Measurements from ENCODE around the gene CRACDL.
A peak's percentile ranks its signal among the peaks of the same experiment; 100 is the strongest.
"Not testable (repeated sequence)": the region's sequence is repeated elsewhere in the genome, so short reads cannot be mapped to it uniquely, and the experiment has no call there.

The CRACDL gene

DNA sequence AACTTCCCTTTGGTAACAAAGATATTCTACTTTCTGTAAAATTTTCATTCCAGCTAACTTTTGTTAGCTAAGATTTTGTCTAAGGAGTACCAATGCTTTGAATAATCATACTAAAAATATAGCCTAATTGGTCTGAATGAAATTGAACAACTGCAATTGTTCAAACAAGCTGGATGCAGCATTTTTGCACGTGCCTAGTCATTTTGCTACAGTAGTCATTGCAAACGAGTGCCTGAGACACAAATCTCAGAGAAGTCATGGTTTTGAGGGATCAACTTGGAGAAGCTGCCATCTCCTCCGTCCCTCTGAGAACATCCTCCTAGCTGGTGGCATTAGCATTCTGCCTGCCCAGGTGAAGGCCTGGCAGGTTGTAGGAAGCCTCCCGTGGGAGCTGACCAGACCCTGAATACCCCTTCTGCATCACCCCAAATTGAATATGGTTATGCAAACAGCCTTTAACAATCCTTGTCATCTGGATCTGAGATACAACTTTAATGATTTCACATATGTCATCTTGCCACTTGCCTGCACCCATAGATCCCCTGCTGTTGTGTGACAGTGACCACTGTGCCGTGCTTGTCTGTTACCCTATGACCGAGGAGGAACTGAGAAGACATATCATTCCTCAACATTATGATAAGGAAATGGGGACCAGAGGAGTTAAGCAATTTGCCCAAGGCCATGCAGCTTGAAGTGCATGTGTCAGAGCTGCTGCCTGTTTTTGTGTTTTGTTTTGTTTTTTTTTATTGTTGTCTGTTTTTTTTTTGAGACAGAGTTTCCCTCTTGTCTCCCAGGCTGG lies 176.0 kb downstream of the CRACDL start:
- DNase-seq (ENCODE audit: insufficient read length, low spot score) (no peak), FAIRE-seq (peak; percentile 42)

DNA sequence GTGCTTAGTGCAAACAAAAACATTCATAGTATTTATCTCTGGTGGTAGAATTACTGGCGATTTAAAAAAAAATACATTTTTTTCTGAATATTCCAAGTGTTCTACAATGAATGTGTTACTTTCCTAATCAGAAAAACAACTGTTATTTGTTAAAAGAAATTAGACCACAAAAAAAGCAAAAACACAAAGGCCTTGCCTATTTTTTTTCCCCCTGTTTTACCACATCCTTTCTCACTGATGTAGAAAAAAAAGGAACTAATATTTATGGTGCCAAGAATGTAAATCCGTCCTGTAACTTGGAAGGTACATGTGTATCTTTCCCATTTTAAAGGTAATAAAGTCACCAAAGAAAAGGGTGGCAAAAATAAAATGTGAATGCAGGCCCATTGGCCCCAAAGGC lies 176.7 kb downstream of the CRACDL start:
- DNase-seq (ENCODE audit: insufficient read length, low spot score) (no peak), FAIRE-seq (no peak)

DNA sequence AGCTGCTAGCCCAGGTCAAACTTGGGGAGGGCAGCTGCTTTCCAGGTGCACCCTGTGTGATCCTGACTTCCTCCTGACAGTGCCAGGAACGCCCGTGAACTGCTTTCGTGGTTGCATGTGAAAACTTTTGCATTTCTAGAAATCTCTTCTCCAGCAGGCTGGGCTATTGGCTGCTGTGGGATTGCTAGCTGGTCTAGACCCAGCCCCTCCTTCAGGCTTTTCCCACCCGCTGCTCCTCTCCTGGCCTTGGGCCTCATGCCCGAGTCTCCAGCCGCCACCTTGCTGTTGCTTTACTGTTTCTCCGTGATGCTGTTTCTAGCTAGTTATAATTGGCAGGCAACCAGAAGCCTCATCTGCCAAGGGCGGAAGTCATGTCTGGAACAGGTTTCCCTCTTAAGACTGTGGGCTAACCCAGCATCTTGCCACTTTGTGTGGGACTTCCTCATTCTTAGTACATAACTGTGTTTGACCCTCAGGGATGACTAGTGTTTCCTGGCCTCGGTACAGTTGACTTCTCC lies 178.1 kb downstream of the CRACDL start:
- peak; percentile 48 for DNase-seq (ENCODE audit: insufficient read length, low spot score)
- peak; percentile 90 for FAIRE-seq

DNA sequence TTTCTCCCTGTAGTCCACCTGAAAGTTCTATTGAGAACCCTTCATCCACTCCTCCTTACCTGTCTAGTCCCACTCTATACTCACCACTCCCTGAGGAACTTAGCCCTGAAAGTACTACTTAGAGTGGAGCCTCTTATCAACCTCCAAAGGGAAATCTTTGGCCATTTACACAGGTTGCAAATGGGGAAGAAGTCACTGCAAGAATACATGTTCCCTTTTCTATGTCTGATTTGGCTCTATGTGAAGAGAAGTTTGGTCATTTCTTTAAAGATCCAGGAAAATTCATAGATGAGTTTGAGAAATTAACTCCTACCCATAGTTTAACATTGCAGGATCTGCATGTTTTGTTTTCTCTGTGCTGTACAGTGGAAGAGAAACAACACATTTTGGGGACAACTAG lies 182.2 kb downstream of the CRACDL start:
- FAIRE-seq (no peak), DNase-seq (ENCODE audit: insufficient read length, low spot score) (no peak)

DNA sequence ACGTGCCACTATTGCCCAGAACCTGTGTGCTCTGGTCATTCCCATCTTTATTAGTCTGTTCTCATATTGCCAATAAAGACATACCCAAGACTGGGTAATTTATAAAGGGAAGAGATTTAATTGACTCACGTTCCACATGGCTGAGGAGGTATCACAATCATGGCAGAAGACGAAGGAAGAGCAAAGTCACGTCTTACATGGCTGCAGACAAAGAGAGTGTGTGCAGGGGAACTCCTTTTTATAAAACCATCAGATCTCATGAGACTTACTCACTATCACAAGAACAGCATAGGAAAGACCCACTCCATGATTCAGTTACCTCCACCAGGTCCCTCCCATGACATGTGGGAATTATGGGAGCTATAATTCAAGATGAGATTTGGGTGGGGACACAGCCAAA lies 183.3 kb downstream of the CRACDL start:
- not testable (repeated sequence) for FAIRE-seq

DNA sequence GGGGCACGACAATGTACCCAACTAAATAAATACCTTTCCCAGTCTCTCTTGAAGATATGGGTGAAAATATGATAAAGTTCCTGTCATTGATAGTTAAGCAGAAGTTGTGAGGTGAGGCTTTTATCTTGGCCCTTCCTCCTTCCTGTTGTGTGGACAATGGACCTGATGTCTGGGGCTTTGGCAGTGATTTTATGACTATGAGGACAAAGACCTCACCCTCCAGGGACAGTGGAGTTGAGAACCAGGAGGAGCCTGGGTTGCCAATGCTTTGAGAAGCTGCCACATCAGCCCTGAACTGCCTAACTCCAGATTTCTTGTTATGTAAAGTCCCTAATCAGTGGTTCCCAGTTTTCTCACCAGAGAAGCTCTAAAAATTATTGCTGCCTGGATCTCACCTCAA lies 184.3 kb downstream of the CRACDL start:
- no peak for FAIRE-seq
- DNase-seq (ENCODE audit: insufficient read length, low spot score), result no peak

More for the DNA sequence above, 183.3 kb downstream of the CRACDL start:
- DNase-seq (ENCODE audit: insufficient read length, low spot score), result not testable (repeated sequence)

DNA sequence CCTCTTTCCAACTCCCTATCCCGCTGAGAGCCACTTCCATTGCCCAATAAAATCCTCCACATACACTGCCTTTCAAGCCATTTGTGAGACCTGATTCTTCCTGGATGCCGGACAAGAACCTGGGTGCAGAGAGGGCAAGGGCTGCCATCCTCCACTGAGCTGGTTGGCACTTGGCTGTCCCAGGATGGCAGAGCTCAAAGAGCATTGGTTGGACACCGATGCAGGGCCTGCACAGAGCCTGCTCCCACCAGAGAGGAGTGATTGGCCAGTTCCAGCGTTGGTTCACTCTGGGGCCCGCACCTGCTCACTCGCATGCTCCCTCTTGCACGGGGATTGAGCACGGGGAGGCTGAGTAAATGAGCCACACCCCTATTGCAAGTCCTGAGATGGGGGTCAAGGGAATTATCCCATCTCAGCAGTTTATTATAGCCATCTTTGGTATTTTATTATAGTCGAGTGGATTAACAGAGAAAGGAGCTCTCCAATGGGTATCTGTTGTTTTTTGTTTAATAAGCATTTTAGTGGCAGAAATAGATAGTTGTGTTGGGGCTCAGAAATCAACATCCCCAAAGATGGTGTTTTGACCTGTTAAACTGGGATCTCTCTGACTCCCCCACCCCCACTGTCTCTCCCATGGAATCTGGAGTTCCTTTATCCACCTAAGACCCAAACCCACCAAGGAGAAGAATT lies 185.3 kb downstream of the CRACDL start:
- no peak for FAIRE-seq
- no peak for DNase-seq (ENCODE audit: insufficient read length, low spot score)

DNA sequence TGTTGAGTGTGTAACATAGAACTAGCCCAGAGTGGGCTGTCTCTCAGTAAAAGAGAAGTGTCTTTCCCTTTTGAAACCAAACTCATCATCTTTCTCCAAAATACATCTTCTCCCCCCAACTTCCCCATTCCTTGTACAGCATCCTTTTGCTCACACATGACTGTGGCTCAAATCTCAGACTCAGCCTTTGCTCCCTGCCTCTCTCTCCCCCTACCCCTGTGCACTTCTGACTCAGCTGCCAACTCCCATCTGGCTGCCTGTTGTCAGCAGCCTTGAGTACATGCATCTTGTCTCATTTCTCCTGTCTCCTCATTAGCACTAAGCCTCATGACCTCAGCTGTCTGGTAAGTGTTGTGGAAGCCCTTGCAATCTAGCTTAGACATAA lies 187.0 kb downstream of the CRACDL start:
- no peak for FAIRE-seq
- DNase-seq (ENCODE audit: insufficient read length, low spot score), result no peak

DNA sequence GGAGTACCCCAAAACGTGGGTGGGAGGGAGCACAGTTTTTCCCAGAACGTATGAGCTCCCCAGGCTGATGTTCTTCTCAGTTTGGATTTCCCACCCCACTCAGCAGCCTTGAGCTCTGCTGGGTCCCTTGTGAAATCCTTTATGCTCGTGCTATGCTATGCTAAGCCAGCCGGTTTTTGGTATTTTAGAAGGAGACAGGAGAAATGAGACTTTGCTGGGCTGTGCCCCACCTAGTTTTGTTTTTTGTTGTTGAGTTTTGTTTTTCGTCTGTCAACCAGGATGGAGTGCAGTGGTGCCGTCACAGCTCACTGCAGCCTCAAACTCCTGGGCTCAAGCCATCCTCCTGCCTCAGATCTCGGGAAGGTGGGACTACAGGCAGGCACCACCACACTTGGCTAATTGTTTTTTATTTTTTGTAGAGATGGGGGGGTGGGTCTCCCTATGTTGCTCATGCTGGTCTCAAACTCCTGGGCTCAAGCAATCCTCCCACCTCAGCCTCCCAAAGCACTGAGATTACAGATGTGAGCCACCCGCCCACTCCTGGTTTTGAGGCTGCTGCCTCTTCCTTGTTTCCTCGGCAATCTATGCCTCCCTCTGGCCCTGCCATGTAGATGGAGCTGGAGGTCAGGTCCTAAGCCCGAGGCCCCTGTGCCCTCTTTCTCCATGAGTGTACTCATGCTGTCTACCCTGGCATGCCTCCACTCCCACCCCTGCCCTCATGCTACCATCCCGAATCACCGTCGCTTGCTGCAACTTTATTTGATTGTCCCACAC lies 187.5 kb downstream of the CRACDL start:
- DNase-seq (ENCODE audit: insufficient read length, low spot score) (no peak), FAIRE-seq (peak; percentile 83)

DNA sequence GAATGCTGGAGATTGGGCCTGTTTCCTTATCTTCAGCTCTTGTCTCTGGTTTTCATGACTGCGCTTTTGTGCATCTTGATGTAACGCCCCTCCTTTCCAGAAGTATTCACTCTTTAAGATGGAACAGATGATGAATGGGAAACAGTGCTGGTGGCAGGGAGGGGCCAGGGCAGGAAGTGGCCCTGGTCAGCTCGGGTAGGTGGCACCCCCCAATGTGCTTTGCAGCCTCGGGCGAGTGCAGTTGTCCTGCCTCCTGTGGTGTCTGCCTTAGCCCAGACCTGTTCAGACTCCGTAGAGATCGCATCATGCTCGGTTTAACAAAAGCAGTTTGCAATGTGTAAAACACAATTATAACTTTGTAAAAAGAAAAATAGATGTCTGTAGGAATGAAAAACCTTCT lies 188.1 kb downstream of the CRACDL start:
- DNase-seq (ENCODE audit: insufficient read length, low spot score) (no peak), FAIRE-seq (no peak)

DNA sequence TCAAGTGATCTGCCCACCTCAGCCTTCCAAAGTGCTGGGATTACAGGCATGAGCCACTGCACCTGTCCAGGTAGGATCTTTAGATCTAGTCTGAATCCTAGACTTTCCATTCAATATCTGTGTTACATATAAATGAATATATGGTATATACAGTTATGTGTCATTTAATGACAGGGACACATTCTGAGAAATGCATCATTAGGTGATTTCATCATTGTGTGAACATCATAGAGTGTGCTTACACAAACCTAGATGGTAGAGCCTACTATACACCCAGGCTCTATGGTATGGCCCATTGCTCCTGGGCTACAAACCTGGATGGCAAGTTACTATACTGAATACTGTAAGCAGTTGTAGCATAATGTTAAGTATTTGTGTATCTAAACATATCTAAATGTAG lies 189.6 kb downstream of the CRACDL start:
- FAIRE-seq, result no peak
- no peak for DNase-seq (ENCODE audit: insufficient read length, low spot score)

DNA sequence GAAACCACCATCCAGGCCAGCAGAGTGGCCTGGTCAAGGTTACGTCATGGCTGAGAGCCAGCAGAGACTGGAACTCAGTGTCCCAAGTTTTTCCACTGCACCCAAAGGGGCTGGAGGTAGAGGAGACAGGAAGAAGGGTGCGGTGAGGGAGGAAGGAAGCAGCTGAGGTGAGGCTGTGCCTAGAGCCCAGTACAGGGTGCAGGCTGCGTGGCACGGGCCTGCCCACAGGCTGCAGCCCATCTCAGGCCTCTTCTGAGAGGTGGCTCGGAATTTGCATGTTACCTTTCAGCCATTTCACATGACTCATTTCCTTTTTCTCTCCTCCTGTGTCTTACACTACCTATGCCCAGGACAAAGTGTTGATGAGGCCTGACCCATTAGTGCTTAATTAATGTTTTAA lies 191.4 kb downstream of the CRACDL start:
- FAIRE-seq, result no peak

More for the DNA sequence above, 191.4 kb downstream of the CRACDL start:
- no peak for DNase-seq (ENCODE audit: insufficient read length, low spot score)

All from HTR-8/SVneo (cell line).